ENCODE measurements around the gene ATP1B4. TPM values are rescaled to one million over a fixed set of nuclear protein-coding genes. Genes with fewer than 3 reads are reported as not detected.

Gene ATP1B4
- total RNA-seq, 2 experiments from 2014 or later = not detected

Other genes starting within 250 kb of the ATP1B4 start
- gene RHOXF1, start 246.2 kb upstream of the ATP1B4 start, total RNA-seq = not detected
- not detected for gene RHOXF2, start 203.5 kb upstream of the ATP1B4 start, total RNA-seq
- gene ZBTB33, start 111.3 kb upstream of the ATP1B4 start, total RNA-seq = 10 to 100 TPM; 11.5 to 12.9 TPM
- not detected for gene TMEM255A, start 50.6 kb upstream of the ATP1B4 start, total RNA-seq
- 10 to 100 TPM; 36.8 to 37.9 TPM for gene LAMP2, start 107.2 kb downstream of the ATP1B4 start, total RNA-seq
- gene CUL4B, start 198.9 kb downstream of the ATP1B4 start, total RNA-seq = 10 to 100 TPM; 29.3 to 31.4 TPM
- gene MCTS1, start 242.0 kb downstream of the ATP1B4 start, total RNA-seq = 10 to 100 TPM; 56.0 to 60.5 TPM

All from activated CD8-positive, alpha-beta T cell treated with anti-CD3 and anti-CD28 coated beads, Interleukin-2, amount 10 ng/mL, durations not matched to agents 7 days and 5 days (primary cell).